HTR-8/SVneo (cell line): ENCODE measurements around the gene TMCO5A.
"Not testable (repeated sequence)": the region's sequence is repeated elsewhere in the genome, so short reads cannot be mapped to it uniquely, and the experiment has no call there.

Experiments used
- DNase-seq: peaks from one replicate; pipeline ENCODE4 v3.0.0; 2011; ENCODE audit warnings: low spot score, mixed read lengths; ENCODE audit not compliant: insufficient read length
- FAIRE-seq: peaks from 2 replicates; lab custom pipeline; 2011; peaks lifted over from hg19 to GRCh38; lab: Jason Lieb, UNC

The TMCO5A gene

GRCh38 chr15:37960742-37961141 is 26.3 kb downstream of the TMCO5A start:
- not testable (repeated sequence) for DNase-seq, FAIRE-seq

- DNase-seq = no peak
These were observed 33.3 kb downstream of the TMCO5A start for GRCh38 chr15:37967788-37968187.

DNA sequence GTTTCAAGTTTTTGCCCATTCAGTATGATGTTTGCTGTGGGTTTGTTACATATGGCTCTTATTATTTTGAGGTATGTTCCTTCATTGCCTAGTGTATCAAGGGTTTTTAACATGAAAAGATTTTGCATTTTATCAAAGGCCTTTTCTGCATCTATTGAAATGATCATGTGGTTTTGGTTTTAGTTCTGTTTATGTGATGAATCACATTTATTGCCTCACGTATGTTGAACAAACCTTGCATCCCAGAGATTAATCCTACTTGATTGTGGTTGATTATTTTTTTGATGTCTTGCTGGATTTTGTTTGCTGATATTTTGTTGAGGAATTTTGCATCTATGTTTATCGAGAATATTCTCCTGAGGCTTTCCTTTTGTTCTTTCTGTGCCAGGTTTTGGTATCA is 39.4 kb downstream of the TMCO5A start:
- FAIRE-seq (no peak), DNase-seq (no peak)

More at GRCh38 chr15:37967788-37968187, 33.3 kb downstream of the TMCO5A start:
- no peak for FAIRE-seq

DNA sequence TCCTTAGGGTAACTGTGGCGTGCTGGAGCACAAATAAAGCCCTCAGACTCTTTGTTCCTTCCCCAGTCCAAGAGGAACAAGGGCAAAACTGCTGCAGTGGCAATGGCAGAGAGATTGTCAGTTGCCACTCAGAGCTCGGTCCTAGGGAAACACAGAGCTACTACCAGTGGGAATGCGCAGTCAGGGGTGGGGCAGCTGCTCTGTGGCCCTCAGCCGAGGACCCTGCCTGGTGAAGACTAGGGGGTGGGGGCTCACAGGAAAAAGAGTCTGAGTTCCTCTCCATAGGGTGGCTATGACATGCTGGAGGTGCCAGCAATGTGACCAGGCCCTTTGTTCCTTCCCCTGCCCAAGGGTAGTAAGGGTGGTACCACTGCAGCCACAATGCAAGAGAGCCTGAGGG is 43.8 kb downstream of the TMCO5A start:
- FAIRE-seq (no peak), DNase-seq (no peak)

DNA sequence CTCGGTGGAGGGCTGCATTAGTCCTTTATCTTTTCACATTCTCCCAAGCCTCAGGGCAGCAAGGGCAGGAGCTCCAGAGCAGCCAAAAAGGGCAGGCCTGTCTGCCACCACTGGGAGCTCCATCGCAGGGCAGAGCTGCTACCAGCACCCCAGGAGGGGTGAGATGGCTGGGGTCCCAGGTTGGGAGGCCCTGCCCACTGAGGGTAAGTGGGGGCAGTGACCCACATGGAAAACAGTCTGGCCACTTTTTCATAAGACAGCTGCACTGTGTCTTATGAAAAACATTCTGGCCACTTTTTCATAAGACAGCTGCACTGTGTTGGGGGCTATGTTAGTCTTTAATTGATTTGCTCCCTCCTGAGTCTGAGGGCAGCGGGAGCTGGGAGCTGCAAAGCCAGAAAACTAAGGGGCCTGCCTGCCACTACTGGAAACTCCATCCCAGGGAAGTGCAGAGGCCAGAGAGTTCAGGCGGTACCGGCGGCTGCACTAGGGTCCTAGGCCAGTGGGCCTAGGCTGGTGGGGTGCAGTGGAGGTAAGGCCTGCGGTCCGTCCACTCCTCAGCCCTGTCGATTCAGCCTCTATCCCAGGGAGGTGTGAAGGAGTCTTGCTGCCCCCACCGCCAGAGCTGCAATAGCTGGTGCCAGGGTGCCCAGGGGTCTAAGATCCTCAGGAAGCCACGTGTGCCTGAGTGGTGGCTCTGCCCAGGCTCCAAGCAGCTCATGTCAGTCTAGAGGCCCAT is 45.4 kb downstream of the TMCO5A start:
- no peak for FAIRE-seq
- DNase-seq = no peak

DNA sequence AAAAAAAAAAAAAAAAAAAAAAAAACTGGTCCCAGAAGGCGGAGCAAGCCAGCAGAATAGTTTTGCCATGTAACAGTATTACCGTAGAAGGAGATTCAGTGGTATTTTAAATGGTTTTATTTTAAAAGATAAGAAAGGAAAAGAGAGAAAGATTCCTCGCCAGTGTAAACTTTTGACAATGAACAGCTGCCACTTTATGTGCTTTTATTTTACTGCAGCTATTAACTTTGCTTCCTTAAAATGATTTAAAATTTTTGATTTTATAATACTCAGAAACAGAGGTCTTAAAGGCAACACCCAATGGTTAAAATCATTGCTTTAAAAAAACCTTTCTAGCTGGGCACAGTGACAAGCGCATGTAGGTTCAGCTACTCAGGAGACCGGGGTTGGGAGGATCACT is 46.8 kb downstream of the TMCO5A start:
- FAIRE-seq (no peak), DNase-seq (no peak)

DNA sequence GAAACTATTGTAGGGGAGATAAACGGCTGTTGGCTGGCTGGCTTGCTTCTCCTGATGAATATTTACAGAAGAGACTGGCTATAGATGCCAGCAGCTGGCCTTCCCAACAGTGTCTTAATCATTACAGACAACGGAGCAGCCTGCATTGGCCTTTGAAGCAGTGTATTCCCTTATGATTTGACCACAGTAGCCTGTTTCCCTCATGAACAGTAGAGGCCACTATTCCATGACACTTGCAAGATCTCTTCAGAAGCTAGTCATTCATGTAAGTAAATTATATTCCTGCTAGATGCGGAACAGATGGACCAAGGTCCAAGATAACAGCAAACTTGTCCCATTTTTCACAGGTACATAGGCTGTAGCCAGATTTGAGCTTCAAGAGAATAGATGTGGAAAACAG is 47.3 kb downstream of the TMCO5A start:
- no peak for FAIRE-seq
- DNase-seq = peak; percentile 5

DNA sequence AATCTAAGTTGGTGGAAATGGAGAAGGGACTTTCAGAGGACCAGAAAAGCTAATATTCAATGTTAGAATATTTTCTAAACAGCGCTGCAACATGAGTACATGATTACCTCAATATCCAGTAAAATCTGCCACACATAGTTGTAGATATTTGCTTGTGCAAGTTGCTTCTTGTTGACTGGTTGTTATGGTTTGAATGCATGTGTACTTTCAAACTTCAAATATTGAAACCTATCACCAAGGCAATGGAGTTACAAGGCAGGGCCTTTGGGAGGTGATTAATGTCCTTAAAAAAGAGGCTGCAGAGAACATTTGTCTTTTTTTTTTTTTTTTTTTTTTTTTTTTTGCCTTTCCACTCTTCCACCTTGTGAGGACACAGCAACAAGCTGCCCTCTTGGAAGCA is 49.9 kb downstream of the TMCO5A start:
- no peak for DNase-seq
- FAIRE-seq = no peak

- DNase-seq = peak; percentile 12
- no peak for FAIRE-seq
These were observed 61.3 kb downstream of the TMCO5A start for GRCh38 chr15:37995461-37996347.
